GM18951 (cell line): ENCODE results near the gene ANAPC1.
"Not testable (repeated sequence)": the region's sequence is repeated elsewhere in the genome, so short reads cannot be mapped to it uniquely, and the experiment has no call there.

Source experiments
- in situ Hi-C: fragments of 300-500 bp; cut with MboI; formaldehyde crosslinking; loops from one replicate; pipeline ENCODE4 v1.12.0; 2022; ENCODE audit warnings: low sequenced_read_pairs, mixed read lengths, inconsistent platforms; ENCODE audit not compliant: unreplicated experiment

The ANAPC1 gene

DNA sequence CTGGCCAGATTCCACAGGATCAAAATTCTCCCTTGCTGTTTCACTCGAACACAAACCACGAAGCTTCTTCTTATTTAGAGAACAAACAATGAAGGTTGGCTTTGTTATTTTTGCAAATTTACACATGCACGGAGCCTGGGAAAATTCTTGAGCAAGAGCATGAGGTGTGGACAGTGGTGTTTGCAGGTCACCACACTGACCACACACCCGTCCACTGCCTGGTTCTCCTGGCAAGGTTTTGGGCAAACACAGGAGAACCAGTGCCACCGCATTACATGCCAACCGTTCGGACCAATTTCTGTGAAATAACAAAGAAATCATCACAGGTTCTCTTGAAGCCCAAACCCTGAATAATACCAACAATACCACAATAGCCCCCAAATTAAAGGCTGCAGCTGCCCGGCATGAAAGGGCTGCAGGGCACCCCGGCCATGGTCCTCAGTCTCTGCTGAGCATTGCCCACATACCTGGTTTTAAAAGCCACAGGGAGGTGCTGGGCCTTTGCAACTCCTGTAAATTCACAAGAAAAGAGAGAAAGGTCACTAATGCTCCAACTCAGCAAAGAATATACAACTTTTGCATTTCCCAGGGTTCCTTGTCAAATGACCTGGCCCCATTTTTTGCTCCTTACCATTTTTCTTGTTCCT is 154.1 kb downstream of the ANAPC1 start:
- in situ Hi-C loops, result not testable (repeated sequence)

DNA sequence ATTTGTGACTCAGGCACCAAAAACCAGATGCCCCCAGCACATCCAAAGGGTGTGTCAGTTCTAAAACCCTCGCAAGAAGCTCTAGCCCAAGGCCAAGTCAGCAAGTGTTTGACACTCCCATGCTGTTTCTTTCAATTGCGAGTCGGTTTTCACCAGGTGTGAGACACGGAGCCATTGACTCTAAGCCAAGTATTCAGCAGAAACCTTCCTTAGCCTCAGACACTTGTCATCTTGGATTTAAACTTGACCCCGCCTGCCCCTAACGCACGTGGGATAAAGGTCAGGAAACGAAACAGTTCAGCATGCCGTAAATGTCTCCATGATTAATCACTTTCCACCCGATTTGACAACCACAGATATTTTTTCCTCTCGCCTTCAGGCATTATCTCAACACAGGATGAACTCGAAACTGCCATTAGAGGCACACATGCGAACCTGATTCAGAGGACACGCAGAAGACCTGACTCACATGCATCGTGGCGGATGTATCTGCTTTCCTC is 156.3 kb downstream of the ANAPC1 start:
- in situ Hi-C loops, result not testable (repeated sequence)

DNA sequence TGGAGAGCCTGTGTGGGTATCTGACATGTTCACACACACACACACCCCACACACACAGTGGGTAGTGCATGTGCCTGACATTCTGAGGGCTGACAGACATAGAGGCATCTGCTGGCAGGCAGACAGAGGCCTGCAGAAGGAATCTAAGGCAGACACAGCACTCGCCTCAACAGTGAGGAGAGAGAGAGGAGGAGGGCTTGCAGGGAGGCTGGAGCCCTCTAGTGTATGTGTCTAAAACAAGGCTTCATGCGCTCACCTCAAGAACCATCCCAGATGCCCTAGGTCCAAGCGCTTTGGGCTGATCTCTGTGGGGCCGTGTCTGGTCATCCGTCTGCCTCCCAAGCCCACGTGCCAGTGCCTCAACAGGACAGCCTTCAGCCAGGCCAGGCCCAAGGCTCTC is 158.3 kb downstream of the ANAPC1 start:
- in situ Hi-C loops, result not testable (repeated sequence)

DNA sequence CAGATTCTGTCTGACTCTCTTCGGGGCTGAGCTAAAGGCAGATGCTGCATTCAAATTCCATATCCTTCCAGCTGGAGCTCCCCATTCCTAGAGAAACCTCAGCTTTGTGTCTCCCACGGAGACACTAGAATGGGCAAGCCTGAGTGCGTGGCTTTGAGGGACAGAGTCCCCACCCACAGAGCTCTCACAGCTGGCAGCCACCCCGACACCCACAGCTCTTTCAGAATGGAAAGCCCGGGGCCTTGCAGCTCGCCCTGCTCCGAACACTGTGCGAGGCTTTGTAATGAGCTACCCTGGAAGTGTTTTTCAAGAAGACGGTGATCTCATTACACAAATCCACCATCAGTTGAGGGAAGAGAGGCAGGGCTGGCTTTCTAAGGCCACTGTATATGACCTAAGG is 164.4 kb downstream of the ANAPC1 start:
- in situ Hi-C loops, result loop anchor here (25.0 kb wide), 1 partner anchor 907 kb away; no protein-coding TSS in a partner anchor
